ENCODE results near the gene TAF11. TPM values are rescaled to one million over a fixed set of nuclear protein-coding genes. Genes with fewer than 3 reads are reported as not detected.

Gene TAF11
- total RNA-seq, 4 donors from 2014 or later: 12.8 to 24.8 (median 19.8) TPM

- TF ChIP-seq CTCF (IDR thresholded peaks at IDR 0.05): no peak
- TF ChIP-seq POLR2A (IDR thresholded peaks at IDR 0.05): no peak
- DNase-seq: no peak
- Histone ChIP-seq H3K4me1 (no peaks in the 10 kb centered on the region), H3K36me3 (no peaks in the 10 kb centered on the region), H3K4me3 (no peak overlapping the region), H3K27me3 (no peaks in the 10 kb centered on the region), H3K9me3 (no peaks in the 10 kb centered on the region), H3K27ac (no peak overlapping the region)
- intact Hi-C loops (cut with DNase I; ENCODE audit: low total_unique reads): no loop called here
These were observed 54.9 kb downstream of the TAF11 start for GRCh38 chr6:34832942-34833341.

- intact Hi-C loops (cut with DNase I; ENCODE audit: low total_unique reads): no loop called here
- no peak overlapping the region for H3K27ac ChIP-seq
- no peaks in the 10 kb centered on the region for H3K4me1 ChIP-seq
- H3K36me3 ChIP-seq: no peaks in the 10 kb centered on the region
- no peaks in the 10 kb centered on the region for H3K27me3 ChIP-seq
- no peak overlapping the region for H3K4me3 ChIP-seq
- no peak for DNase-seq
- TF ChIP-seq CTCF (IDR thresholded peaks at IDR 0.05): no peak
- no peak for TF ChIP-seq POLR2A (IDR thresholded peaks at IDR 0.05)
- no peaks in the 10 kb centered on the region for H3K9me3 ChIP-seq
These were observed 58.7 kb downstream of the TAF11 start for GRCh38 chr6:34829137-34829536.

Other genes starting within 250 kb of the TAF11 start
- 10 to 100 TPM in 3 of 4 donors, 1 to 10 TPM in 1; 9.0 to 70.8 (median 35.0) TPM for gene ILRUN, start 191.3 kb downstream of the TAF11 start, total RNA-seq
- 10 to 100 TPM; 26.0 to 95.3 (median 55.6) TPM for gene SNRPC, start 130.5 kb downstream of the TAF11 start, total RNA-seq
- gene BLTP3A, start 96.0 kb downstream of the TAF11 start, total RNA-seq: 10 to 100 TPM in 1 of 4 donors, 1 to 10 TPM in 3; 2.1 to 16.2 (median 6.6) TPM
- gene ANKS1A, start 1.2 kb upstream of the TAF11 start, total RNA-seq: 10 to 100 TPM; 12.1 to 31.8 (median 24.1) TPM